ENCODE measurements around the gene PAX4. TPM values are rescaled to one million over a fixed set of nuclear protein-coding genes. Genes with fewer than 3 reads are reported as not detected.

Gene PAX4
- total and polyA plus RNA-seq, 10 donors, result not detected

- Histone ChIP-seq H3K27me3 (replicated peaks in 1 of 7) (no peaks in the 10 kb centered on the region), H3K4me1 (peaks cover 4 to 66% (median 34%) of the 10 kb centered on the region in 6 donors), H3K27ac (peak overlapping the region in 3 of 8 donors; percentile 11 to 33 (median 31)), H3K4me3 (no peak overlapping the region), H3K36me3 (peaks cover 0 to 58% (median 9%) of the 10 kb centered on the region in 6 donors), H3K9me3 (no peaks in the 10 kb centered on the region)
- no peak for DNase-seq
- intact Hi-C loops (cut with DNase I; ENCODE audit: low total_unique reads), result no loop called here
- TF ChIP-seq POLR2AphosphoS5 (IDR thresholded peaks at IDR 0.05), result no peak
- TF ChIP-seq CTCF (IDR thresholded peaks at IDR 0.05 in 8 of 11, conservative IDR thresholded peaks at IDR 0.05 in 3 of 11), result no peak
- no peak for TF ChIP-seq POLR2A (IDR thresholded peaks at IDR 0.05)
- 60 to 80% (median 70%) methylated on average over 3 of the region's 3 CpGs for WGBS, 5 donors
Measured at GRCh38 chr7:127658970-127659630, 41.2 kb upstream of the PAX4 start.

GRCh38 chr7:127657500-127657899 is 39.6 kb upstream of the PAX4 start:
- Histone ChIP-seq H3K9me3 (no peaks in the 10 kb centered on the region), H3K36me3 (peaks cover 0 to 49% (median 9%) of the 10 kb centered on the region in 6 donors), H3K27me3 (replicated peaks in 1 of 7) (no peaks in the 10 kb centered on the region), H3K27ac (no peak overlapping the region), H3K4me1 (peaks cover 17 to 82% (median 50%) of the 10 kb centered on the region in 6 donors), H3K4me3 (no peak overlapping the region)
- intact Hi-C loops (cut with DNase I; ENCODE audit: low total_unique reads), result no loop called here
- DNase-seq, result no peak
- TF ChIP-seq CTCF (IDR thresholded peaks at IDR 0.05 in 8 of 11, conservative IDR thresholded peaks at IDR 0.05 in 3 of 11) (no peak), POLR2AphosphoS5 (IDR thresholded peaks at IDR 0.05) (no peak), POLR2A (IDR thresholded peaks at IDR 0.05) (no peak)
- 90 to 93% (median 92%) methylated on average over 3 of the region's 3 CpGs for WGBS, 5 donors

GRCh38 chr7:127655720-127656119 is 37.8 kb upstream of the PAX4 start:
- intact Hi-C loops (cut with DNase I; ENCODE audit: low total_unique reads), result no loop called here
- Histone ChIP-seq H3K9me3 (no peaks in the 10 kb centered on the region), H3K27me3 (replicated peaks in 1 of 7) (no peaks in the 10 kb centered on the region), H3K36me3 (peaks cover 0 to 37% (median 6%) of the 10 kb centered on the region in 6 donors), H3K4me1 (peaks cover 17 to 85% (median 54%) of the 10 kb centered on the region in 6 donors), H3K4me3 (no peak overlapping the region), H3K27ac (peak overlapping the region in 2 of 8 donors; percentile 49 to 50)
- WGBS, 5 donors, result 80 to 93% (median 86%) methylated on average over 2 of the region's 2 CpGs
- no peak for DNase-seq
- TF ChIP-seq CTCF (IDR thresholded peaks at IDR 0.05 in 8 of 11, conservative IDR thresholded peaks at IDR 0.05 in 3 of 11), result no peak
- no peak for TF ChIP-seq POLR2A (IDR thresholded peaks at IDR 0.05)
- no peak for TF ChIP-seq POLR2AphosphoS5 (IDR thresholded peaks at IDR 0.05)
